Osteoblast (primary cell): Measurements from ENCODE around the gene MYOG. TPM values are rescaled to one million over a fixed set of nuclear protein-coding genes. Genes with fewer than 3 reads are reported as not detected.
A peak's percentile ranks its signal among the peaks of the same experiment; 100 is the strongest.

Source experiments
- DNase-seq: peaks from one replicate; pipeline ENCODE4 v3.0.0; 2011; ENCODE audit warnings: low spot score, mixed read lengths; ENCODE audit not compliant: insufficient read length; ENCODE audit errors: missing footprints
- H2AFZ ChIP-seq: 2 replicates; pipeline ENCODE4 v1.6.0; 2011; ENCODE audit warnings: mild to moderate bottlenecking, low read length
- H3K27ac ChIP-seq: 2 replicates; pipeline ENCODE4 v1.5.1; 2011; ENCODE audit warnings: mild to moderate bottlenecking, low read depth, low read length, moderate library complexity
- H3K27me3 ChIP-seq: 2 replicates; pipeline ENCODE4 v1.6.0; 2012; ENCODE audit warnings: mild to moderate bottlenecking, control low read depth, inconsistent platforms, low read length, moderate library complexity; ENCODE audit not compliant: insufficient read depth
- H3K36me3 ChIP-seq: 2 replicates; pipeline ENCODE4 v1.5.1; 2011; ENCODE audit warnings: mild to moderate bottlenecking, low read length, control low read depth, moderate library complexity; ENCODE audit not compliant: insufficient read depth
- H3K4me1 ChIP-seq: 2 replicates; pipeline ENCODE4 v1.5.1; 2011; ENCODE audit warnings: mild to moderate bottlenecking, low read length, control low read depth, moderate library complexity; ENCODE audit not compliant: insufficient read depth
- H3K4me2 ChIP-seq: 2 replicates; pipeline ENCODE4 v1.6.0; 2011; ENCODE audit warnings: mild to moderate bottlenecking, low read length; ENCODE audit not compliant: insufficient read depth
- H3K4me3 ChIP-seq: fragments of 200-600 bp; sonication (generic); 3 replicates; pipeline ENCODE4 v1.5.1; 2012; ENCODE audit warnings: mild to moderate bottlenecking, low read length, inconsistent platforms; ENCODE audit not compliant: insufficient read depth
- H3K79me2 ChIP-seq: 2 replicates; pipeline ENCODE4 v1.6.0; 2012; ENCODE audit warnings: mild to moderate bottlenecking, low read length, control low read depth, inconsistent platforms; ENCODE audit not compliant: insufficient read depth
- H3K9me3 ChIP-seq: 2 replicates; pipeline ENCODE4 v1.5.1; 2011; ENCODE audit warnings: low read depth, low read length, control low read depth
- H4K20me1 ChIP-seq: 2 replicates; pipeline ENCODE4 v1.6.0; 2012; ENCODE audit warnings: mild to moderate bottlenecking, low read length, control low read depth; ENCODE audit not compliant: insufficient read depth
- total RNA-seq: library from RNA; depleted of rRNA; stranded (reverse); fragments of >200 nt; gene quantifications from 2 replicates; pipeline ENCODE4 v1.2.3, GENCODE V29; 2012
- TF ChIP-seq, protein P1 (sequence below): IDR thresholded peaks from 2 replicates; pipeline ENCODE4 v1.5.1; 2011; ENCODE audit warnings: mild to moderate bottlenecking, low read depth, low read length, moderate library complexity; ENCODE audit errors: extremely low read depth

MYOG gene
- total RNA-seq, 1 donor, result not detected

- DNase-seq, result peak; percentile 75
- Histone ChIP-seq H3K9me3 (no peaks in the 10 kb centered on the region), H3K4me1 (peaks cover 17% of the 10 kb centered on the region), H3K36me3 (no peaks in the 10 kb centered on the region), H3K4me3 (no peak overlapping the region), H4K20me1 (no peaks in the 10 kb centered on the region), H3K27me3 (no peaks in the 10 kb centered on the region), H3K79me2 (no peaks in the 10 kb centered on the region), H3K27ac (peak overlapping the region; percentile 48), H2AFZ (no peak overlapping the region), H3K4me2 (peak overlapping the region; percentile 23)
- TF ChIP-seq, protein P1, sequence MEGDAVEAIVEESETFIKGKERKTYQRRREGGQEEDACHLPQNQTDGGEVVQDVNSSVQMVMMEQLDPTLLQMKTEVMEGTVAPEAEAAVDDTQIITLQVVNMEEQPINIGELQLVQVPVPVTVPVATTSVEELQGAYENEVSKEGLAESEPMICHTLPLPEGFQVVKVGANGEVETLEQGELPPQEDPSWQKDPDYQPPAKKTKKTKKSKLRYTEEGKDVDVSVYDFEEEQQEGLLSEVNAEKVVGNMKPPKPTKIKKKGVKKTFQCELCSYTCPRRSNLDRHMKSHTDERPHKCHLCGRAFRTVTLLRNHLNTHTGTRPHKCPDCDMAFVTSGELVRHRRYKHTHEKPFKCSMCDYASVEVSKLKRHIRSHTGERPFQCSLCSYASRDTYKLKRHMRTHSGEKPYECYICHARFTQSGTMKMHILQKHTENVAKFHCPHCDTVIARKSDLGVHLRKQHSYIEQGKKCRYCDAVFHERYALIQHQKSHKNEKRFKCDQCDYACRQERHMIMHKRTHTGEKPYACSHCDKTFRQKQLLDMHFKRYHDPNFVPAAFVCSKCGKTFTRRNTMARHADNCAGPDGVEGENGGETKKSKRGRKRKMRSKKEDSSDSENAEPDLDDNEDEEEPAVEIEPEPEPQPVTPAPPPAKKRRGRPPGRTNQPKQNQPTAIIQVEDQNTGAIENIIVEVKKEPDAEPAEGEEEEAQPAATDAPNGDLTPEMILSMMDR, result no peak
Measured at GRCh38 chr1:203037509-203038190, 48.2 kb downstream of the MYOG start.

DNA sequence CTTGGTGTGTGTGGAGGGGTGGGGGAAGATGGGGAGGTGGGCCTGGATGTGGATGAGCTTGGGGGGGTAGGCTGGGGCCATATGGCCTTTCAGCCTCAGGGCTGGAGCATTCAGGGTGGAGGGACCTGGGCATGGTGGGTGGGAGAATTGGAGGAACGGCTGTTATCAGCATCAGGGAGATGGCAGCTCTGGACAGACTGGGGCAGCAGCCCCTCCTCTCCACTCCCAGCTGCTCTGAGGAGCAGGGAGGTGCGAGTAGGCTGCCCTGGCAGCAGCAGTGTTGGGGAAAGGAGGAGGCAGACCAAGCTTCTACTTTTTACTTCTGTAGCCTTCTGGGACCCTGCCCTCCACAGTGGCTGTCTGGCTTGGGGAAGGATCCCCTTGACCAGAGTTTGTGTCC lies 49.3 kb downstream of the MYOG start:
- DNase-seq, result peak; percentile 62
- TF ChIP-seq, protein P1, result no peak
- Histone ChIP-seq H3K9me3 (no peaks in the 10 kb centered on the region), H3K4me1 (peaks cover 17% of the 10 kb centered on the region), H3K27ac (no peak overlapping the region), H3K36me3 (no peaks in the 10 kb centered on the region), H3K4me3 (no peak overlapping the region), H3K79me2 (no peaks in the 10 kb centered on the region), H3K4me2 (no peak overlapping the region), H4K20me1 (no peaks in the 10 kb centered on the region), H2AFZ (no peak overlapping the region), H3K27me3 (no peaks in the 10 kb centered on the region)

GRCh38 chr1:203036135-203036534 lies 49.7 kb downstream of the MYOG start:
- Histone ChIP-seq H3K4me2 (no peak overlapping the region), H4K20me1 (no peaks in the 10 kb centered on the region), H3K9me3 (no peaks in the 10 kb centered on the region), H3K4me1 (peaks cover 17% of the 10 kb centered on the region), H3K27me3 (no peaks in the 10 kb centered on the region), H3K27ac (no peak overlapping the region), H2AFZ (no peak overlapping the region), H3K79me2 (no peaks in the 10 kb centered on the region), H3K36me3 (no peaks in the 10 kb centered on the region), H3K4me3 (no peak overlapping the region)
- TF ChIP-seq, protein P1, result no peak
- peak; percentile 69 for DNase-seq

DNA sequence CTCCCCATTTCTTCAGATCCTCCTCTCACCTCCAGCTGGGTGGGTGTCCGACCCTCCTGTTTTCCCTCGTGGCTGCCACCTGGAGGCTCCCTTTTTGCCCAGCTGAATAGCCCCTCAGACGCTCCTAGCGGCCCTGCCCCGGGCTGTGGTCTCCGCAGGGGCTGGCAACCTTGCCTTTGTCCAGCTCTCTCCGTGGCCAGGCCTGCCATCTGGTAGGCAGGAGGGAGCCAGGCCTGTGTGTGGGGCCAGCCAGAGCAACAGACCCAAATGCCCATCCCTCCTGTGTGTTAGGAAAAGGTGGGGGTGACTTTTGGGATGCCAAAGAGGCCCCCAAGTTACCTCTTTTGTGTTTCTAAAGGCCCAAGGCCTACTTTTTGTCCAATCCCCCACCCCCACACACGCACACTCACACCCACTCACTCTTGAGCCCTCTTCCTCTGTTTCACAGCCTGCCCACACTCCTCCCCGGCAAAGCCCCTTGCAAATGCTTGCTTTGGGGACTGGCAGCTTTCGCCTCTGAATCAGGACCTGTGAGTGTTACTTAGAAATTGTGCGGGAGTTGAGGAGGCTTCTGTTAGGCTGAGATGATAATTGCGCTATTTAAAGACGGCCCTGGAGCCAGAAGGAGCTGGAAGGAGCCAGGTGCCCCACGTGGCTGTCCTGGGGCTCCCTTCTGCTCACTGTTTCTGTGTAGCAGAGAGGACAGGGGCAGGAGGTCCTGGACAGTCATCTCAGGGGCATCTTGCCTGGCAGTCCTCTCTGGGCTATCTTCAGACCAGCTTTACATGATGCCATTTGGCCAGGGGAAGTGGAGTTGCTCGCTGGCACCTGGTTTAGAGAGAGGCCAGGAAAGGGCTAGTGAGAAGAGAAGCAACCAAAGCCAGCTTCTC lies 50.5 kb downstream of the MYOG start:
- no peaks in the 10 kb centered on the region for H3K79me2 ChIP-seq
- TF ChIP-seq, protein P1, result no peak
- no peaks in the 10 kb centered on the region for H3K27me3 ChIP-seq
- no peak overlapping the region for H3K4me2 ChIP-seq
- no peaks in the 10 kb centered on the region for H3K36me3 ChIP-seq
- H3K9me3 ChIP-seq, result no peaks in the 10 kb centered on the region
- peak; percentile 63 for DNase-seq
- H4K20me1 ChIP-seq, result no peaks in the 10 kb centered on the region
- H3K4me3 ChIP-seq, result no peak overlapping the region
- H2AFZ ChIP-seq, result no peak overlapping the region
- H3K4me1 ChIP-seq, result peaks cover 17% of the 10 kb centered on the region
- no peak overlapping the region for H3K27ac ChIP-seq
